NCI-H2196 (cell line): ENCODE measurements around the gene FAM20A.
A peak's percentile ranks its signal among the peaks of the same experiment; 100 is the strongest.

Experiments used
- DNase-seq: peaks from one replicate; lab custom pipeline; 2025; ENCODE audit not compliant: unreplicated experiment; lab: John Stamatoyannopoulos, UW

The FAM20A gene

DNA sequence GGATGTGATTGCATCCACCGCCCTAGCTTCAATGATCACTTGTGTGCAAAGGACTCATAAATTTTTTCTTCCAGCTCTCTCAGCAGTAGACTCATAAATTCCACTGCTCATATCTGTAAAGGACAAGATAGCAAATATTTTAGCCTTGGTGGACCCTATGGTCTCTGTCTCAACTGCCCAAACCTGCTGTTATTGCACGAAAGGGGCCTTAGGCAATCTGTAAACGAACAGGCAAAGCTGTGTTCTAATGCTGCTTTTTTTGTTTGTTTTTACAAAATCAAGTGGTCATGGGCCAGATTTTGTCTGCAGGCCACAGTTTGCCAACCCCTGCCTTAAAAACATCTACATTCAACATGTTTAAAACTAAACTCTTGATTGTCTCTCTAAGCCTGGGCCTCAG lies 34.1 kb downstream of the FAM20A start:
- DNase-seq: no peak

DNA sequence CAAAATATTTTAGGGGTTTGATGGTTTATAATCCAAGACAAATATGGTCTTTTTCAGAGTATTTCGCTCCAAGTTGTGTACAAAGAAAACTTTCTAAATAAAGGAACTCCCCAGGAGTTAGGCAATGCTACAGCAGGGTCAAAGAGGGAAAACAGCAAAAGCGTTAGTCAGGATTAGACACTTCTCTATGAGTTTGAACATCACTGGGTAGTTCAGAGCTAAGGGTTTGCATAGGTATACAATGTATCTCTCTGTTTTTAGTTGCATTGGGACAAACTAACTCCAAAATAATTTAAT lies 34.8 kb downstream of the FAM20A start:
- DNase-seq: no peak

DNA sequence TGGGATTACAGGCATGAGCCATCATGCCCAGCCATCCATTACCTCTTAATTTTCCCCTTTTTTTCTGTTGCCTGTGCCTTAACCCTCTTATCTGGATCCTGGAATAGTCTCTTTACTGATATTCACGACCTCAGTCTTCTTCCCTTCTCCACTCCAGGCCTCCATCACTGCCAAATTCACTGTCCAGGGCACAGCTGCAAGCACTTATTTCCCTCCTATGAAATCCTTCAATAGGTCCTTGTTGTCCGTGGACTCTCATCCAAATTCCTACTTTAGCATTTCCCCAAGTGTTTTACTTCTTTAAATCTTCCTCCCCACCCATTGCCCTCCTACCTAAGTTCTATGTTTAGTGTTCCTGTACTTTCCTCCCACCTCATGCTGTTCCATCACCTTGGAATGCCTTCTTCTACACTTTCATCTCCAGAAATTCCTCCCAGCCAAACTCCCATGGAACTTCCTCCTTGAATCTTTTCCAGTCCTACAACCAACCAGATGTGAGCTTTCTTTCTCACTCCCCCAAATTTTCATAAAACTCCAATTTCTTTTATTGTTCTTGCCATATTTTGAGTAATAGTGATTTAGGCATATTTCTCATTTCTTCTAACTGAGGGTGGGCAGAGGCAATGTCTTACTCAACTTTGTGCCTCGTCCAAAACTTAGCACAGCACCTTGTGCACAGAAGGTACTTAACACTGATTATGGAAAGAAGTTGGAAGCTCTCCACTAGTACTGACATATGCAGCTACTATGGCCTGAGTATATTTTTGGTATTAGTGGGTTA lies 35.3 kb downstream of the FAM20A start:
- no peak for DNase-seq

DNA sequence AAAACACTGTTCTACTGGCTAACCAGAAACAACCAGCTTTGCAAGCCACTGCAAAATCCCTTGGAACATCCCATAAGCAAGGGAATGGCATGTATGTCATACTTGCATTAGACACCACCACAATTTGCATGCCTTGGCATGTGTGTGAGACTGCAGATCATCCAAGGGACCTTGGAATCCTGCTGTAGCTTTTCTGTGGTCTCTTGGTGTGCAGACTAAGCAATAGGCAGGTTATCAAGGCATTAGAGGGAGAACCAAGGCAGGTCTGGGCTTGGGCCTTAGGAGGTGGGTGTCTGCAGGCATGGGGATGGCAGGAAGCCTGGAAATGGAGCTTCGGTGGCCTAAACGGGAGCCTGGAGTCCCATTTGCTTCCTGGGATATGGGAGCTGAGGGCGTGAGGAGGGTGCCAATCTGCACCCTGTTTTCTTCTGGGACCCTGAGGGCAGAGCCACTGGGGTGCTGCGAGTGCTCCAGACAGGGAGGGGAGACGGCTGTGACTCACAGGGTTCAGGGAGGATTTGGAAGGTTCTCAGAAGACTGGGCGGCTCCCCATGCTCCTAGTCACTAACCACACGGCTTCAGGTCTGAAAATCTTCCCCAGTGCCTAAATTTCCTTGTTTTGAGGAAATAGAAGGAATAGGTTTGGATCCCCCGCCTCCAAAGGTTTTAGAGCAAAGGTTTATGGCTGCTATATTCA lies 36.6 kb downstream of the FAM20A start:
- DNase-seq: no peak

DNA sequence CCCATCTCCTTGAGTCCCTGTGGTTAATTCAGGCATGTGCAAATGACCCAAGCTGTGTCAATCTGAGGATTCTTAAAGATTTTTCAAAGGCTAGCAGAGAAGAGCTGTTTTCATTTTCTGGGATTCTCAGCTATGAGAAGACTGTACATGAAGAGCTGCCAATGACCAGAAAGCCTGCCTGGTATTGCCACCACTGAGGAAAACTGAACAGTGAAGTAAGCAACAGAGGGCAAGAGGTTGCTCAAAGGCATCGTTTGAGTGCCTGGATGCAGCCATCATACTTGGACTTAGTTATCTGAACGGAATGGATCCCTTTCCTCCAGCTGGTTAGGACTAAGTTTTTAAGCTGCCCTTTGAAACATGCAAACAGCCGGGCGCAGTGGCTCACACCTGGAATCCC lies 38.4 kb downstream of the FAM20A start:
- DNase-seq: no peak

DNA sequence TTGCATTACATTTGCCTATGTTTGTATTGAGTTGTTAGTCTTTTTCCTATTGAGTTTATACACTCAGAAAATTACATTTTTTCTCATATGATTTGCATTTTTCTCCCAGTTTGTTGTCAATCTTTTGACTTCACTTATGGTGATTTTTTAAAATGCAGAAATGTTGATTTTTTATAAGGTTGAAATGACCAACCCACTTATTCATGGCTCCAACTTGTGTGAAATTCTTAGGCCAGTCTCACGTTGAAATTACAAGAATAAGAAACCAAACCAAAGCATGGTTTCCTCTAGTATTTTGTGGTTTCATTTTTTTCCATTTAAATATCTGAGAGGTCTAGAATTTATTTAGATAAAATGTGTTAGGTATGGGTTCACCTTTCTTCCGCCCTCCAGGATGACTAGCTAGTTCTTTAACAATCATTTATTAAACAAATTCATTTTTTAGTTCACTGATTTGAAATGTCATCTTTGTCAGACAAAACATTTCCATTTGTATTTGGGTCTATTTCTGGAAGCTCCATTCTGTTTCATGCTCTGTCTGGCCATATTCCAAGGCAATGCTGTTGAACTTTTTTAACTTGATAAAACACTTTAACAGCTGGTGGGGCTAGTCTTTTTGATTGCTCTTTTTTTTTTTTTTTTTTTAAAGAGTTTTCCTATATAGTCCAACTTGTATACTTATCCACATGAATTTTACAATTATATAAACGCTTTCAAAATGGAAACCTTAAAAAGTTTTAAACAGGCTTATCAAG lies 40.0 kb downstream of the FAM20A start:
- no peak for DNase-seq

DNA sequence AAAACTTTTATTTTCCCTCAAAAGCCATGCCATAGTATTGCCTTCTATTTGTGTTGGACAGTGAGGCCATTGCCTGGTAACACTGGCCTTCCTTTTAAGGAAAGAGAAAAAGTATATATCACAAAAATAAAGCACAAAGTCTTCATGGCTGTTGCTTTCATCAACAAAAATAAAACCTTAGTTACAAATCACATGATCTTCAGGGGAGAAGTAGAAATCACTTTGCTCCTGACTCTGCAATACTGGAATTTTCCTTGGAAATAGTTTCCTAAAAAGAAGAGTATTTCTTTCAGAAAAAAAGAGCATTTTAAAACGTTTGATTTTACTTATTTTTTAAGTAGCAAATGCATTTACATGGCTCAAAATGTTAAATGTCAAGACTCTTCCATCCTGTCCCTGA lies 41.9 kb downstream of the FAM20A start:
- no peak for DNase-seq

DNA sequence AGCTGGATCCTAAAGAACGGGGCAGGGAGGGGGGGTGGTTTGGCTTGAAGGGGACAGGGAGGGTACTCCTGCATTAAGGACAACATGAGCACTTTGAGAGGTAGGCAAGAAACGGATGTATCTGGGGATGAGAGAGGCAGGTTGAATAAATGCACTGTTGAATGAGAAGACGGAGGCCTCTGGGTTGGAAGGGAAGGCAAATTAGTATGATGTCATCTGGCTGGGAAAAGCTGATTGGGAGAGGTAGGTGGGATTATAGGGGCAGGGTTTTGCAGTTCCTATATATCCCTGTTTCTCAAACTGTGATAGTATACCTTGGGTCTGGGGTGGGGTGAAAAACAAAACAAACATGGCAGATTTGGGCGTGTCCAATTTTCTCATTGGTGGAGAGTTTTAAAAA lies 44.6 kb downstream of the FAM20A start:
- no peak for DNase-seq

DNA sequence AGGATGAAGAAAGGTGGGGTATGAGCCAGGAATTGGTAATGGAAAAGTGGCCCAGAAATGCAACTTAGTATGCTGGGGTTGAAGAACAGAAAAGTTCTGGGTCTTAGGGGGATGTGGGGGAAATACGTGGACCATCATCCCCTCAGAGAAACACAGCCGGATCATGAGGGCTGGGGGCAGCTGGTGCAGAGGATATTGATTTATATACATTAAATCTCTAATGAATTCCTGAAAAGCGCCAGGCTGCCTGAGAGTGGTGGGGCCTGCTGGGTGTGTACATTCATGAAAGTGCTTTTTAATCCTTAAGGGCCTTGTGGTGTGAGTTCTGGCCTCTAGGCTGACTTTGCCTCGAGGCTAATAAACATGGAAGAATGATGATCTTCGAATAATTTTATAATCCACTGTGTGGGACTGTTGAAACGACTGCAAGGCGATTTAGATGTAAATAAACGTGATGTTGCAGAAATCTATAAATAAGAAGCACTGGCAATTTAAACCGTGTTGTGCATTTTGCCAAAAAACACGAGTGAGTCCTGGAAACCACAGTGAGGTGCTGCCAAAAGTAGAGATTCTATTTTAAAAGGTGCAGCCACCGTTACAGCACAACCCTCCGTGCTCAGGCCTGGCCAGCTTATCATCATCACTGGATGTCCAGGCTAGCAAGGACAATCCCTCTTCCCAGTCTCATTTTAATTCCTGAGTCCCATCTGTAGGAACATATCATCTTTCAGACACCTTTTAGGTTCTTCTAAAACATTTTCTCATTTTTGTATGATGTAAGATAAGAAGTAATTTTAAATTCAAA lies 56.9 kb downstream of the FAM20A start:
- DNase-seq: no peak

DNA sequence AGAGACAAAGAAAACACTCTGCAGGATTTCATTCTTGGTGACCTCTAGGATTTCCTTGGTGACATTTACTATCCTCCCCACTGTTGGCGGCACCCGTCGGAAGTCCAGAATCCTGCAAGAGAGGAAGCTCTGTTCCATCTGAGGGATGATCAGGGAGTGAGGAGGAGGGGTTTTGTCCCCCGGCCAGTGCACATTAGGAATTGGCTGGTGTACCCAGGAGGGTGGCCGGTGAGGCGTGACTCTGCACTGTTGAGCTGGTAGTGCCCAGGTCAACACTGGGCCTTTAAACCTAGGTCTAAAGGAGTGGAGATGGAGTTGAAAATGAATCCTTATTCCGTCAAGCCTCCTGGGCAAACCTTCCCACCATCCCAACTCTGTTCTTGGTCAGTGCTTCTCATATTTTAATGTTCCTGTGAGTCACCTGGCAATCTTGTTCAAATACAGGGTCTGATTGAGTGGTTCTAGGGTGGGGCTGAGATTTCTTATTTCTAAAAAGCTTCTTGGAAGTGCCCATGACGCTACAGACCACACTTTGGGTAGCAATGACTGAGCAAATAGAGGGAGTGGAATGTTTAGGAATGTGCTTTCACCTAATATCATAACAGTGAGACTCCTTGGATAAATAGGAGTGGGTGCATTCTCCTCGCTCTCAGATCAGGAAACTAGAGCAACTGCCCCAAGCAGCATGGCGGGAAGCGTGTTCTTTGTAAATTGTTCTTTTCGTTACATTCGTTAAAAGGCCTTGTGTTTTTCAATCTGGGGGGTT lies 58.3 kb downstream of the FAM20A start:
- DNase-seq: no peak

DNA sequence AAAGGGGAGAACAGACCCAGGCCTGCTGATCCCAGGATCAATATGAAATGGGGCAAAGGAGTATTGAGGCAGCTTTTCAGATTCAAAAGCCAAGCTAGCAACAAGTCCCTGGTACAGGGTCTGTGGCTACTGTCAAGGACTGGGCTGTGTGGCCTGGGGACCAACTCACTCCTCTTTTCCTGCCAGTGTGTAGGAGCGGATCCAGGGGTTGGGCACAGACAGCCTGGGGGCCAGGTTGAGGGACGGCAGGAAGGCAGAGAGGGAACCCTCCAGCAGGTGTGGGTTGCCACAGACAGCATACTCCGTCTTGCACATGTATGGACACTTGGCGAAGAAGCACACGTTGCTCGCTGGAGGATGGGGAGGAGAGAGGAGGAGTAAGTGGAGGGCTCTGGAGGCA lies 59.4 kb downstream of the FAM20A start:
- DNase-seq: no peak

DNA sequence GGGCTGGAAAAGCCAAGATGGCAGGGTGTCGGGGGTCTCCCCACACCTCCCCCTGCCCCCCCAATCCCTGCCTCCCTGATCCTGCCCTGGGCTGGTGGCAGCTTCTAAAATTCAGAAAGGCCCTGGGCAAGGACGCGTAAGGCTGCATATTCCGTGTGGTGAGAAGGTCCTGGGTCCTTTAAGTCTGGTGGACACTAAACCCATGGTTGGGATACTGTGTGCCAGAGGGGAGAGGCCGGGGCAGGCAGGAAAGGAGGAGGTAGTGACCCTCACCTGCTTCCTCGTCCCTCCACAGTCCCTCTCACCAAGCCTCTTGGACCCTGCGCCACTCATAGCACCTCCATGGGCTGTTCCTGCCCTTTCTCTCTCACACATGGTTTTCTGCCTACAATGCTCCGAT lies 60.2 kb downstream of the FAM20A start:
- DNase-seq: no peak

DNA sequence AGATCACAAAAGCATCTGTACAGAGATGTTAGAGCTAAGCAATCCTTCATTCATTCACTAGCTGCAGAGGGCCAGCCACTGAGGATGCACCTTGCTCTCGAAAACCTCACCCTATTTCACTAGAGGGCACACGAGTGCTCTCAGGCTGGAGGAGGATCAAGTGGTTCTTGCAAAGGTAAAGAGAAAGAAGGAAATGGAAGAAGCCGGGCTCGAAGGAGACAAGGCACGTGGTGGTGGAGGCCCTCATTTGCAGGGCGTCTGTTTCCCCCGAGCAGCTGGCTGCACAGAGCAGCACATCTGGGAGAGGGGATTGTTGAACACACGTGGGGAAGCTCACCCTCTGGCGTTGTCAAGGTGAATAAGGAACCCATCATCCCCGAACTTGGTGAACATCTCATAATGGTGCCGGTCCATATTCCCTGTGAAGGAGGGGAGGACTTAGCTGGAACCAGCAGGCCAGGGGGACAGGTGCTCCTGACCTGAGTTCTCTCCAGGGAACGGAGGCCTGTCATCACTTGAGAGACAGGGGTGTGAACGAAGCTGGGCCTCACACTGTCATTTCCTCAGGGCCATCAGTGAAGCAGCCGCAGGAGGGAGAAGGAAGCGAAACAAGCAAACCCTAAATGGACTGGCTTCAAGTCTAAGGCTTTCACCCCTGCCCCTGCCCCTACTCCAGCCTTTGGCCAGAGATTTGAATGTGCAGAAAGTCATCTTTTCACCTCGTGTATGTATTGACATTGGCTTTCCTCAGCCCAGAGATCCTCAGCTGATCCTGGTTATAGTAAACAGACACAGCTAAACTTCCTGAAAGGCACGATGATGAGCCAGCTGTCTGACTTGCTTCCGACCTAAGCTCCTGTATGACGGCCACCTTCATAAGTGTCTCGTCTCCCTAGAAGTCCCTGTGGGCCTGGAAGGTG lies 61.4 kb downstream of the FAM20A start:
- DNase-seq: no peak

DNA sequence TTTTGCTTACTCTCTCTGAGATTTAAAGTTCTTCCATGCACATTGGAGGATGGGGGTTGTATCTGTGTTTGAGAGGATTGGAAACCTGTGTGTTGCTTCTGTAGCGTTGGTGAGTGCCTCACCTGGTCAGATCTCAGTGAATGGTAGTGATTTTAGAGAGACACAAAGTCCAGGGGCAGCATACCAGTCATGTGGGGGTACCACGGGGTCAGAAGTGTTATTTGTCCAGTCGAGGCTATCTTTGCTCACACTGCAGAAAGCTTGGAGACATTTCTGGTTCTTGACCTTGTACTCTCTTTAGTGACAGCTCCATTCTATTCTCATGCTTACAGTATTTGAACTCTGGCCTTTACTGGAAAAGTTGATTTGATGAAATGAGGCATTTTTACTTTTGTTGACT lies 65.2 kb downstream of the FAM20A start:
- DNase-seq: no peak

DNA sequence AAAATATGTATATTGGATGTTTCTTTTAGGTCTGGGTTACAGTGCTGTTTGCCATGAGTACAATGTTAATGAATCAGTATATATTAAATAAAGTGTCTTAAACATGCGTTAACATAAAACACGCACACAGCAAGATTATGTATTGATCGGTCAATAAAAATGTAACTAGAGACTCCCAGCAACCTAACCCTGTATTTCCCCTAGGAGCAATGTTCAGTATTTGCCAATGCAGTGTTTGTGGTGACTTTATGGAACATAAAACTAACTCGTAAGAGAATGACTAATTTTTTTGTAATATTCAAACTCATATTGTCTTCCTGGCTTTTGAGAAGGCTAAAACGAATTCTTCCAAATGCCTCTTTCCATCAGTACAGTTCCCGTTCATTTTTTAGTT lies 66.5 kb downstream of the FAM20A start:
- DNase-seq: no peak

DNA sequence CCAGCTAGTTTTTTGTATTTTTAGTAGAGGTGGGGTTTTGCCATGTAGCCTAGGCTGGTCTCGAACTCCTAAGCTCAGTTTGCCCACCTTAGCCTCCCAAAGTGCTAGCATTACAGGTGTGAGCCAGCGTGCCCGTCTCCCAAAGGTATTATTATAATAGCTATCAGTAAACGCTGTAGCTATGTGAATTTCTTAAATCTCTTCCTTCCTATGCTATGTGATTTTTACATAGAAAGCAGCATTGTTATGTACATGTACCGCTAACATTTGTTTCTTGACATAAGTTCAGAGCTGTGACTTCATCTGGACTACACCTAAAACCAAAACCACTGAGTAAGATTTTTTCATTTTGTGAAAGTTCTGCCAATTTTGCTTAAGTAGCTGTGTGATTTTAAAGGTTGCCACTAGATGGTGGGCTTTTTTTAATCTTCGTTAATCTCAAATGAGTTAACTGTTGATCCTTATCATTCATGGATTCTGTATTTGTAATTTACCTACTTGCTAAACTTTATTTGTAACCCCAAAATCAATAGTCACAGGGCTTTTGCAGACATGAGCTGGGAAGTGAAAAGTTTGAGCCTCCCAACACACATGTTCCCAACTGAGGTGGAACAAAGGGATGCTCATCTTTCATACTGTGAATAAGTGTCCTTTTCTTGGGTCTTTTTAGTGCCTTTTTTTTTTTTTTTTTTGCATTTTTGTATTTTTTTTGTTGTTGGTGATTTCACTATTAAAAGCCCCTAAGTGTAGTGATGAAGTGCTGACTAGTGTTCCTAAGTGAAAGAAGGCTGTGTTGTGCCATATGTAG lies 67.1 kb downstream of the FAM20A start:
- peak; percentile 20 for DNase-seq

DNA sequence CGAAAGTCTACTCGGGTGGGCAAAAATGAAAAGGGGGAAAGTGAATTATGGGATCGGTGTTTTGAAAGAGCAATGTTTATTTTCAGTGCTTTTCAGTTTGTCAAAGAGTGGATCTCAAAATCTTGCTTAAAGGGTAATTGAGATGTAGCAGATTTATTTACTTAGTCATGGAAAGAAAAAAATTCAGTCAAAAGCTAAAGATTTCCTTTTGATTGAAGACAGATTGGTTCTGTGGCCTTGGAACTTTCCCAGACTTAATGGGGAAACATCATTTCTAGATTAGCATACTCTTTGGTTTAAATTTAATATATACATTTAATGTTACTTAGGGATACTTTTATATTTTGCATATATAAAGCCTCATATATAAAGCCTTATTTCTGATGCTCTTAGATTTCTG lies 68.3 kb downstream of the FAM20A start:
- no peak for DNase-seq

DNA sequence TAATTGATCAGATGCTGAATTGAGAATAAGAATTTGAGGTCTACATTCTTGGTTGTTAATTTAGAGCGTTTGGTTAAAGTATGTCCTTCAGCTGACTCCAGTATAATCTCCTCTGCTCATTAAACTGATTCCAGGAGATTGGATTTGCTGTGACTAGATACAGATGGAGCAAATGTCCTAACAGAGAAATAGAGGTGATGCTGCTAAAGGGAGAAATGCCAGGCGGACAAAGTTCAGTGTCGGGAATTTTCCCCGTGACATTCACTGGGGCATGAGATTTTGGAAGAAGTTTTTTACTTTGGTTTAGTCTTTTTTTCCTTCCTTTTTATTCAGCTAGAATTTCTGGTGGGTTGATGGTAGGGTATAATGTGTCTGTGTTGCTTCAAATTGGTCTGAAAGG lies 69.9 kb downstream of the FAM20A start:
- DNase-seq: no peak

DNA sequence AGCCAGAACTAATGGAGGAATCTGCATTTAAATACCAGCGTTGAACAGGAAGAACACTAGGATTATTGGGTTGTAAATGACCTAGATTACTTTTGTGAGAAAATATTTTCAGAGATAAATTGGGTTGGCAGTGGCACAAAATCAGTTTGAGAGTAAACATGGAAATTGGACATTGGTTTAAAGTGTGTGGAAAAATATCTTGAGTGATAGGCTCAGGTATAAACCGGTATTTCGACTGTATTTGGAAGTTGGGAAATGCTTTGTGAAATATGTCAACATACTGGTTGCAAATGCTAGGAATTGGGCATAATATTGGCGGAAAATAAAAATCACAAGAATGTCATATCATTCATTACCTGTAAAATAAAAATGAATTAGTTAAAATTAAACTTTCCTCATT lies 73.9 kb downstream of the FAM20A start:
- DNase-seq: no peak
